COLO668 (cell line): ENCODE measurements around the gene TXNRD2.

ENCODE experiments used
- DNase-seq: peaks from one replicate; lab custom pipeline; 2025; ENCODE audit not compliant: unreplicated experiment; lab: John Stamatoyannopoulos, UW

The TXNRD2 gene

GRCh38 chr22:19980766-19981165 is 39.1 kb upstream of the TXNRD2 start:
- DNase-seq, result no peak

DNA sequence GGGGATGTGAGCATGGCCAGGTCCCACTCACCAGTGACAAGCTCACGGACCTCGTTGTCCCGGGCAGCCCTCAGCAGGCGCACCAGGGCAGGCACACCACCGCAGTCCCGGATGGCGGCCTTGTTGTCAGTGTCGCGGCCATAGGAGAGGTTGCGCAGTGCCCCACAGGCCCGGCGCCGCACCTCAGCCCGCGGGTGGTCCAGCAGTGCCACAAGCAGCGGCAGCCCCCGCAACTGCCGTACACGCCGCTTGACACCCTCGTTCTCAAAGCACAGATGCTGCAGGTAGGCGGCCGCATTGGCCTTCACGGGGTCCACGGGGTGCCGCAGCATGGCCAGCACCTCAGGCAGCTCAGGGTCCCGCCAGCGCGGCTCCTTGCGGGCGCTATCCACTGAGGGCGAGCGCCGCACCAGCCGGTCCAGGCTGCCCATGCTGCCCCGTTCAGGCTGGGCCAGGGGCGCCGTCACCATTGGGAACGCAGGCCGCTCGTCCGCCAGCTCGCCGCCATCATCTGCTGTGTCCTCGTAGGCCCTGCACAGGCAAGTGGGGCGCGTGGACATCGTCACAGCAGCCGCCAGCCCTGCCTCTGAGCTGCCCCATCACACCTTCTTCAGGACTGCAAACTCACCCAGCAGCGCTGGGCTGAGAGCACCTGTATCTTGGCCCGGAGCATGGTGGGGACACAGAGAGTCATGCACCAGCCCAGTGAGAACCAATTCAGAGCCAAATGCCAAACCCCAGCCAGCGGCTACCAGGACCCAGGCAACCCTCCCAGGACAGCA is 38.3 kb upstream of the TXNRD2 start:
- no peak for DNase-seq

GRCh38 chr22:19978748-19979147 is 37.1 kb upstream of the TXNRD2 start:
- DNase-seq, result no peak

DNA sequence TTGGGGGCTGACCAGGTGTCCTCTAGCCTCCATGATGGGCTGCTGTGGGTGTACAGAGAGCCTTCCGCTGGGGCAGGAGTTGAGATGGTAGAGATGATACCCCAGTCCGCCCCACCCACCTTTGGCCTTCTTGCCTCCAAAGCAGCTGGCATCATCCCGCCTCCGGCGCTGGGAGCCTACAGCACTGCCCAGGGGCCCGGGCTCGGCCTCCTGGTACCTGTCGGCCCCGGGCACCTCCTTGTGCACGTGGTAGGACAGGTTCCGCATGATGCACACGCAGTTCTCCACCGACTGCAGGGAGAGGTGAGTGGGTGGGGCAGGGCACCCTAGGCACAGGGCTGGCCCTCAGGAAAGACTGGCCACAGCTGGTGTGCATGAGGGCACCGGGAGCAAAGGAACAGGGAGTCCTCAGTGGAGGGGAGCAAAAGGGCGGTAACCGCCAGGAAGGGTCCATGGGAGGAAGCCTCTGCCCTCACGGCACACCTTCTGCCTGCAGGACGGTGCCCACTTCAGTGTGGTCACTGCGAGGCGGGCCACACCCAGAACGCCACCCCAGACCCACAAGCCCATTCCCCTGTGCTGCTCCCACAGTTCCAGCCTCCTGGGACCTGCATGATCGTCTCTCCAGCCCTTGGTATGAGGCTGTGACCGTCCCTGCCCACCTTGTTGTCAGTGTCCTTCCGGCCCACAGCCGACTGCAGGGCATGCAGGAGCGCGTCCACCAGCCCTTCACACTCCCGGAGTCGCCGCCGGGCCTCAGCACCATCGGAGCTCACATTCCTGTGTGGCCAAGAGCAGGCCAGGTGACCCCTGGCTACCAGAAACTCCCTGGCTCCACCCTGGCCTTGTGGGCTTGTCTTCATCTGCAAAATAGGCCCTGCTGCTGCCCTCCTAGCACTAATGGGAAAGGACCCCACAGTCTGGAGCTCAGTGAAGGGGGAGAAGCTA is 36.0 kb upstream of the TXNRD2 start:
- DNase-seq, result no peak

- no peak for DNase-seq
Measured at GRCh38 chr22:19976671-19977070, 35.1 kb upstream of the TXNRD2 start.

- DNase-seq, result no peak
Measured at GRCh38 chr22:19975707-19976035, 34.1 kb upstream of the TXNRD2 start.

DNA sequence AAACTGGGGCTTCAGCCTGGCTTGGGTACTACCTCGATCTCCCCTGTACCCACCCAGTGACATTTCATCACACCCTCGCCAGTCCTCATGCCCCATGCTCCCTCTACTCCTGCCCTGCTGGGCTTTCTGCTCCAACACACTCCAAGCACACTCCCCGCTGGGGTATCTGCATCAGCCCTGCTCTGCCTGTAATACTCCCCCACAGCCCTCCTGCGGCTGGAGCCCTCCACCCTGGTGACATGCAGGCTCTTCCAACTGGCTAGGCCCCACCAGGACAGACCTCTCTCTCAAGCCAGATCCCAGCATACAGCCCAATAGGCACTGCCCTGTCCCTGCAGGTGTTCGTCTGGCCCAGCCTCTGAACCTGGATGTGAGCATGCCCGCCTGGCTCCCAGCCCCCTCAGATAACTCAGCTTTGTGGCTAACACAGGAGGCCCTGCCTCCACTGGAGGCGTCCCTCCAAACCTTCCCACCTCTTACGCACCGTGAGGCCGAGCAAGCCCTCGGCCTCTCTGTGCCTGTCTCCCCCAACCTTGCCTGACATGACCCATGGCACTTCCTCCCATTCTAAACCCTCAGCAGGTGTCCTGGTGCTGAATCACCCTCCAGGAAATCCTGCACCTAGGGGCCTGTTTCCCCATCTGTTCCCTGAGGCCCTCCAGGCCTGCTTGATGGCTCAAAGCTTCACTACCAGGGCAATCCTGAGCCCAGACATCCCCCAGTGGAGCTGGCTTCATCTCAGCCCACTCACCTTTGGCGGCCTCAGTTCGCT is 33.5 kb upstream of the TXNRD2 start:
- DNase-seq, result peak; percentile 84

DNA sequence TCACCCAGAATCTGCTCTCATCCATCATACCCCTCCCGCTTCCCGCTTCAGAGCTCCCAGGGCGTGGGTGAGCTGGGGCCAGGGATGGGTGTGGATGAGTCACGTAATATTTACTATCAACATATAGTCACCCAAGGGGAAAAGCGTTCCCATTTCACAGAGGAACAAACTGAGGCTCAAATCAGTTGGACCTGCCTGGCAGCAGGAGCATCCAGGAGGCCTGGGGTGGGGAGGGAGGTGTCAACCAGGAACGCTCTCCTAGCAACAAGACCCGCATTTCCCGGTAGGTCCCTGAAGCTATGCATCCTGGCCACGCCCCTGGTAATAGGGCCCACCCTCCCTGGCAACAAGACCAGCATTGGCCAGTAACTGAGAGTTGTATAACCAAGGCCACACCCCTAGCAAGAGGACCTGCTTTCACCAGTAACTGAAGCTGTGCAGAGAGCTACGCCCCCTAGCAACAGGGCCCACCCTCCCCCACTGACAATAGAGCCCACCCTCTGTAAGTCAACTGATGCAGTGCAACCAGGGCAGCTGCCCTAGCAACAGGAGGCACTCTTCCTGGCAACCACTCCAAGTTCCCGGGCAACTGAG is 32.7 kb upstream of the TXNRD2 start:
- DNase-seq, result peak; percentile 87

- DNase-seq, result no peak
Measured at GRCh38 chr22:19973551-19974267, 32.1 kb upstream of the TXNRD2 start.

GRCh38 chr22:19972652-19973550 is 31.3 kb upstream of the TXNRD2 start:
- no peak for DNase-seq

DNA sequence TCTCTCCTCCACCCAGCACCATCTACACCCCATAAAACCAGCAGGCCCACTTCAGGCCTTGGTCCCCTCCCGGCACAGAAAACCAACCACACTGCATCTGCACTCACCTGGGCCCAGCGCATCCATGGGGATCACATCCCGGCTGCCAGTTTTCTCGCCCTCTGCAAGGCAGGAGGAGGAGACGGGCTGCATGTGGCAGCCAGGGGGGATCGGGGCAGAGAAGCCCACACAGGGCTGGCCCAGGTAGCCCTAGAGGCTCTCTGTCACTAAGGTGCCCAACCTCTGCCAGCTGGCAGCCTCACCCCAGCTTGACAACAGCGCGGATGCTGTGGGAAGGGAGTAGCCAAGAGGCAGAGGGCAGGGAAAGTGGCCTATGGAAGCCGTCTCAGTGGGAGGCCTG is 30.6 kb upstream of the TXNRD2 start:
- DNase-seq, result no peak

- no peak for DNase-seq
Measured at GRCh38 chr22:19971276-19972124, 29.9 kb upstream of the TXNRD2 start.

GRCh38 chr22:19970479-19971275 is 29.1 kb upstream of the TXNRD2 start:
- peak; percentile 60 for DNase-seq

- no peak for DNase-seq
Measured at GRCh38 chr22:19970031-19970478, 28.4 kb upstream of the TXNRD2 start.

DNA sequence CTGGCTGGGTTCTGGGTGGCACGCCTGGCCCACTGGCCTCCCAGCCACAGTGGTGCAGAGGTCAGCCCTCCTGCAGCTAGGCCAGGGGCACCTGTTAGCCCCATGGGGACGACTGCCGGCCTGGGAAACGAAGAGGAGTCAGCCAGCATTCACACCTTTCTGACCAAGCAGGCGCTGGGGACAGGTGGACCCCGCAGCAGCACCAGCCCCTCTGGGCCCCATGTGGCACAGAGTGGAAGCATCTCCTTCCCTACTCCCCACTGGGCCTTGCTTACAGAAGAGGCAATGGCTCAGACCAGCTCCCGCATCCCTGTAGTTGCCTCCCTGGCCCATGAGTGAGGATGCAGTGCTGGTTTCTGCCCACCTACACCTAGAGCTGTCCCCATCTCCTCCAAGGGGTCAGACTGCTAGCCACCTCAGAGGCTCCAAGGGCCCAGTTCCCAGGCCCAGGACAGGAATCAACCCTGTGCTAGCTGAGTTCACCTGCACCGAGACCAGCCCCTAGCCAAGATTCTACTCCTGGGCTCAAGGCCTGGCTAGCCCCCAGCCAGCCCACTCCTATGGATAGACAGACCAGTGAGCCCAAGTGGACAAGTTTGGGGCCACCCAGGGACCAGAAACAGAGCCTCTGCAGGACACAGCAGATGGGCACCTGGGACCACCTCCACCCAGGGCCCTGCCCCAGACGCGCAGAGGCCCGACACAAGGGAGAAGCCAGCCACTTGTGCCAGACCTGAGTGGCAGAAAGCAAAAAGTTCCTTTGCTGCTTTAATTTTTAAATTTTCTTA is 27.7 kb upstream of the TXNRD2 start:
- DNase-seq, result no peak

GRCh38 chr22:19968450-19968891 is 26.9 kb upstream of the TXNRD2 start:
- DNase-seq, result no peak
